GM23338 (cell line): Measurements from ENCODE around the gene CNTN3. TPM values are rescaled to one million over a fixed set of nuclear protein-coding genes. Genes with fewer than 3 reads are reported as not detected.

Experiments
- ATAC-seq: fragments of 200-7000 bp; cut with Tn5 transposase; 3 replicates; pipeline ENCODE4 v1.9.1; 2020
- DNase-seq: peaks from one replicate; pipeline ENCODE4 v3.0.0-alpha.2; 2015; ENCODE audit warnings: low spot score
- H2AFZ ChIP-seq: fragments of 200-600 bp; sonication (generic); 2 replicates; pipeline ENCODE4 v1.8.0; 2016; ENCODE audit warnings: antibody characterized with exemption, mild to moderate bottlenecking, moderate library complexity
- H3F3A ChIP-seq: fragments of 200-600 bp; sonication (generic); replicated peaks from 2 replicates; pipeline ENCODE4 v1.8.0; 2017; ENCODE audit warnings: antibody characterized with exemption, mixed run types, low read depth
- H3K27ac ChIP-seq: fragments of 200-600 bp; sonication (generic); 2 replicates; pipeline ENCODE4 v1.6.1; 2016; ENCODE audit warnings: low read depth
- H3K27me3 ChIP-seq: fragments of 200-600 bp; sonication (generic); 2 replicates; pipeline ENCODE4 v1.8.0; 2016; ENCODE audit warnings: mild to moderate bottlenecking, mixed run types, moderate library complexity; ENCODE audit not compliant: insufficient read depth
- H3K36me3 ChIP-seq: fragments of 200-600 bp; sonication (generic); 2 replicates; pipeline ENCODE4 v1.8.0; 2016; ENCODE audit warnings: mild to moderate bottlenecking; ENCODE audit not compliant: insufficient read depth
- H3K4me1 ChIP-seq: fragments of 200-600 bp; sonication (generic); 2 replicates; pipeline ENCODE4 v1.8.0; 2016; ENCODE audit warnings: mild to moderate bottlenecking, moderate library complexity; ENCODE audit not compliant: insufficient read depth
- H3K4me2 ChIP-seq: fragments of 200-600 bp; sonication (generic); 2 replicates; pipeline ENCODE4 v1.7.1; 2017; ENCODE audit warnings: mixed run types
- H3K4me3 ChIP-seq: fragments of 200-600 bp; sonication (generic); 2 replicates; pipeline ENCODE4 v1.6.1; 2016; ENCODE audit warnings: mixed run types
- H3K79me2 ChIP-seq: fragments of 200-600 bp; sonication (generic); replicated peaks from 2 replicates; pipeline ENCODE4 v1.8.0; 2017; ENCODE audit warnings: mild to moderate bottlenecking; ENCODE audit not compliant: insufficient read depth
- H3K9me2 ChIP-seq: fragments of 200-600 bp; sonication (generic); 2 replicates; pipeline ENCODE4 v1.8.0; 2017; ENCODE audit not compliant: insufficient read depth
- H4K20me1 ChIP-seq: fragments of 200-600 bp; sonication (generic); replicated peaks from 2 replicates; pipeline ENCODE4 v1.8.0; 2017; ENCODE audit warnings: mild to moderate bottlenecking; ENCODE audit not compliant: insufficient read depth
- H3K27ac Mint-ChIP-seq: 2 replicates; pipeline ENCODE4 v1.8.0; 2020; ENCODE audit warnings: inconsistent platforms, mild to moderate bottlenecking, moderate library complexity, mixed read lengths
- H3K27me3 Mint-ChIP-seq: 3 replicates; pipeline ENCODE4 v1.8.0; 2022; ENCODE audit warnings: low read depth, mild to moderate bottlenecking, moderate library complexity, mixed read lengths, inconsistent platforms; ENCODE audit not compliant: insufficient read depth, poor library complexity
- H3K36me3 Mint-ChIP-seq: 3 replicates; pipeline ENCODE4 v1.8.0; 2021; ENCODE audit warnings: low read depth, mild to moderate bottlenecking, inconsistent platforms, moderate library complexity, mixed read lengths
- H3K4me1 Mint-ChIP-seq: 3 replicates; pipeline ENCODE4 v1.8.0; 2020; ENCODE audit warnings: mild to moderate bottlenecking, inconsistent platforms, mixed read lengths
- H3K4me3 Mint-ChIP-seq: 3 replicates; pipeline ENCODE4 v1.8.0; 2021; ENCODE audit warnings: moderate library complexity, mild to moderate bottlenecking, inconsistent platforms, mixed read lengths
- H3K9me3 Mint-ChIP-seq: 3 replicates; pipeline ENCODE4 v1.8.0; 2020; ENCODE audit warnings: moderate library complexity, mild to moderate bottlenecking, inconsistent platforms, mixed read lengths
- CREB1 ChIP-seq: fragments of 250-450 bp; sonication (Bioruptor Pico); IDR thresholded peaks from 2 replicates; pipeline ENCODE4 v1.5.0; 2020; ENCODE audit warnings: low read depth, mild to moderate bottlenecking, moderate library complexity
- CTCF ChIP-seq, 2 experiments: fragments of 200-600 bp in 1 of 2; sonication (generic) in 1 of 2; conservative IDR thresholded peaks; 2 replicates each; pipeline versions ENCODE4 v1.5.1 to v1.6.1; 2016 to 2017; ENCODE audit warnings: antibody characterized with exemption in 2 of 2, low read depth in 2 of 2, mild to moderate bottlenecking in 2 of 2, moderate library complexity in 1 of 2
- ETS1 ChIP-seq: IDR thresholded peaks from 2 replicates; pipeline ENCODE4 v1.6.1; 2016; ENCODE audit warnings: antibody characterized with exemption
- EZH2phosphoT487 ChIP-seq: fragments of 200-600 bp; sonication (generic); IDR thresholded peaks from one replicate; pipeline ENCODE4 v1.8.1; 2018; ENCODE audit warnings: antibody characterized with exemption; ENCODE audit not compliant: unreplicated experiment
- JUNB ChIP-seq: IDR thresholded peaks from one replicate; pipeline ENCODE4 v1.6.1; 2016; ENCODE audit warnings: antibody characterized with exemption; ENCODE audit not compliant: unreplicated experiment
- POLR2AphosphoS5 ChIP-seq: IDR thresholded peaks from 2 replicates; pipeline ENCODE4 v1.6.1; 2016; ENCODE audit warnings: antibody characterized with exemption, low read depth
- ZNF114 ChIP-seq: fragments of 250-450 bp; sonication (Bioruptor Pico); IDR thresholded peaks from 2 replicates; pipeline ENCODE4 v1.5.0; 2020; ENCODE audit warnings: mild to moderate bottlenecking, moderate library complexity
- ZNF331 ChIP-seq: fragments of 250-450 bp; sonication (Bioruptor Pico); IDR thresholded peaks from 2 replicates; pipeline ENCODE4 v1.5.0; 2020; ENCODE audit warnings: low read depth, mild to moderate bottlenecking, moderate library complexity
- ZNF462 ChIP-seq: fragments of 250-450 bp; sonication (Bioruptor Pico); IDR thresholded peaks from 2 replicates; pipeline ENCODE4 v1.5.0; 2020; ENCODE audit warnings: mild to moderate bottlenecking, moderate library complexity
- polyA plus RNA-seq: library from polyadenylated mRNA; unstranded; fragments of >200 nt; fragmentation: Nextera tagmentation; extraction: Ambion mirVana; gene quantifications from 2 replicates; pipeline ENCODE4 v1.2.1, GENCODE V29; 2016
- total RNA-seq: library from RNA; depleted of rRNA; stranded (reverse); fragments of >200 nt; shearing (Covaris generic); gene quantifications from 2 replicates; pipeline ENCODE4 v1.2.3, GENCODE V29; 2014

The CNTN3 gene
- total and polyA plus RNA-seq, 2 experiments from 2014 or later: 0.05 to 0.24 TPM

- Histone ChIP-seq H3K27ac (no peak overlapping the region), H4K20me1 (no peaks in the 10 kb centered on the region), H3K4me3 (no peak overlapping the region), H3K36me3 (no peaks in the 10 kb centered on the region), H3K9me2 (peaks cover 2% of the 10 kb centered on the region; the same call in 1 of the 2 replicates), H3K27me3 (no peaks in the 10 kb centered on the region), H3K4me1 (no peaks in the 10 kb centered on the region), H3F3A (no peaks in the 10 kb centered on the region), H2AFZ (no peak overlapping the region), H3K79me2 (no peaks in the 10 kb centered on the region), H3K4me2 (no peak overlapping the region)
- TF ChIP-seq CREB1 (CRISPR knock-in tag) (no peak), ZNF114 (CRISPR knock-in tag) (no peak), CTCF (conservative IDR thresholded peaks at IDR 0.05; ENCODE audit: low read depth in 2 of 2) (no peak), POLR2AphosphoS5 (no peak), ETS1 (no peak)
- no peak overlapping the region for H3K4me3 Mint-ChIP-seq
- no peak for DNase-seq
- no peaks in the 10 kb centered on the region for H3K4me1 Mint-ChIP-seq
- ATAC-seq: no peak
- H3K9me3 Mint-ChIP-seq: no peaks in the 10 kb centered on the region
- no peaks in the 10 kb centered on the region for H3K27me3 Mint-ChIP-seq
- H3K27ac Mint-ChIP-seq: no peak overlapping the region
- H3K36me3 Mint-ChIP-seq: no peaks in the 10 kb centered on the region
These were observed 21.3 kb downstream of the CNTN3 start for GRCh38 chr3:74593152-74593551.

- Mint-ChIP-seq H3K36me3 (no peaks in the 10 kb centered on the region), H3K27me3 (no peaks in the 10 kb centered on the region), H3K4me1 (no peaks in the 10 kb centered on the region), H3K9me3 (no peaks in the 10 kb centered on the region), H3K27ac (peak overlapping the region; percentile 50), H3K4me3 (no peak overlapping the region)
- Histone ChIP-seq H3K4me2 (no peak overlapping the region), H3K27ac (no peak overlapping the region), H3K4me1 (no peaks in the 10 kb centered on the region), H3K79me2 (no peaks in the 10 kb centered on the region), H3K27me3 (no peaks in the 10 kb centered on the region), H3K9me2 (peaks cover 2% of the 10 kb centered on the region; the same call in 1 of the 2 replicates), H3K36me3 (no peaks in the 10 kb centered on the region), H3K4me3 (no peak overlapping the region), H4K20me1 (no peaks in the 10 kb centered on the region), H2AFZ (peak overlapping the region; percentile 83; the same call in 1 of the 2 replicates), H3F3A (no peaks in the 10 kb centered on the region)
- ATAC-seq (no peak), DNase-seq (no peak)
- TF ChIP-seq ZNF331 (CRISPR knock-in tag): no peak
- TF ChIP-seq EZH2phosphoT487: no peak
- no peak for TF ChIP-seq JUNB
- TF ChIP-seq POLR2AphosphoS5: no peak
- TF ChIP-seq ZNF462 (CRISPR knock-in tag): no peak
- no peak for TF ChIP-seq CTCF (conservative IDR thresholded peaks at IDR 0.05; ENCODE audit: low read depth in 2 of 2)
- no peak for TF ChIP-seq ETS1
- no peak for TF ChIP-seq ZNF114 (CRISPR knock-in tag)
These were observed 22.1 kb downstream of the CNTN3 start for GRCh38 chr3:74592359-74592758.
